ENCODE results near the gene KCNQ5.

Gene KCNQ5

DNA sequence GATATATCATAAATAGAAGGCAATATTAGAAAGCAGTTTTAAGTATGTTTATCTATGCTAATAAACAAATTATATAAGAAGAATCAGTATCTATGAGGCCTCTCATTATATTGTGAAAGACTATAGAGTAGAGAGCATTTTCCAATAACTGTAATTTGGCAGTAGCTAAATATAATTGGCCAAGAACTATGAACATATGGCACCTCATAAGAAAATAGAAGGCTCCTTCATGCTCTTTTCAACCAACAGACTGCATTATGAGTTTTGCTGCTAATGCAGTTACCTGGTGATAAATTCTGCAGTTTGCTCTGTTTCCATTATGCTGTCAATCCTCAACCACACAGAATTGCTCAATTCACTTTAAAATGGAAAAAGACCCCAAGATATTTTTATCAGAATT is 382.4 kb downstream of the KCNQ5 start:
- H3K4me3 ChIP-seq, result no peak overlapping the region
- H3K36me3 ChIP-seq, result peaks cover 12 to 56% (median 43%) of the 10 kb centered on the region in 11 experiments; a peak in 21 of 22 replicates
- H3K4me1 ChIP-seq, result no peaks in the 10 kb centered on the region
- H3K27ac ChIP-seq, result no peak overlapping the region
- TF ChIP-seq Cebpa-rat (IDR thresholded peaks at IDR 0.05), result no peak
- H3K4me2 ChIP-seq, result no peak overlapping the region
- no peaks in the 10 kb centered on the region for H3K27me3 ChIP-seq
- H3K9ac ChIP-seq, result no peak overlapping the region
- H4K20me1 ChIP-seq, result peaks cover 0 to 15% (median 0%) of the 10 kb centered on the region in 11 experiments; a peak in 2 of 22 replicates
- H3K9me3 ChIP-seq (replicated peaks in 1 of 11), result peaks cover 12 to 30% (median 22%) of the 10 kb centered on the region in 11 experiments

GRCh38 chr6:73004861-73005260 is 383.0 kb downstream of the KCNQ5 start:
- peaks cover 12 to 30% (median 22%) of the 10 kb centered on the region in 11 experiments for H3K9me3 ChIP-seq (replicated peaks in 1 of 11)
- TF ChIP-seq Cebpa-rat (IDR thresholded peaks at IDR 0.05), result no peak
- no peak overlapping the region for H3K4me2 ChIP-seq
- no peak overlapping the region for H3K27ac ChIP-seq
- no peak overlapping the region for H3K9ac ChIP-seq
- peaks cover 0 to 13% (median 0%) of the 10 kb centered on the region in 11 experiments; a peak in 2 of 22 replicates for H4K20me1 ChIP-seq
- no peaks in the 10 kb centered on the region for H3K27me3 ChIP-seq
- no peaks in the 10 kb centered on the region for H3K4me1 ChIP-seq
- no peak overlapping the region for H3K4me3 ChIP-seq
- peaks cover 12 to 63% (median 47%) of the 10 kb centered on the region in 11 experiments; a peak in 21 of 22 replicates for H3K36me3 ChIP-seq

DNA sequence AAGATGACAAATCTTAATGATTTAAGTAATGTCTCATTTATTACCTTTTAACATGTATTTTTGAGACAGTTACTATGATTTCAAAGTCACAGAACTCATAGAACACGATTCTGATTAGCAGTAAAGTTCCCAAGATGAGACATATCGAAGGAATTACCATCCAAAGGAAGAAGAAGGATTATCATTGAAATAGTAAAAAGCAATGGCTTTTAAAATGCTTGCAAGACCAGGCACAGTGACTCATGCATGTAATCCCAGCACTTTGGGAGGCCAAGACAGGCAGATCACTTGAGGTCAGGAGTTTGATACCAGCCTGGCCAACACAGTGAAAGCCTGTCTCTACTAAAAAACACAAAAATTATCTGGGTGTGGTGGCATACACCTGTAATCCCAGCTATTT is 384.3 kb downstream of the KCNQ5 start:
- Histone ChIP-seq H3K4me2 (no peak overlapping the region), H3K9me3 (replicated peaks in 1 of 11) (peaks cover 12 to 30% (median 22%) of the 10 kb centered on the region in 11 experiments), H4K20me1 (no peaks in the 10 kb centered on the region), H3K27me3 (no peaks in the 10 kb centered on the region), H3K9ac (no peak overlapping the region), H3K4me3 (no peak overlapping the region), H3K27ac (no peak overlapping the region), H3K36me3 (peaks cover 12 to 75% (median 53%) of the 10 kb centered on the region in 11 experiments; a peak in 21 of 22 replicates), H3K4me1 (no peaks in the 10 kb centered on the region)
- TF ChIP-seq Cebpa-rat (IDR thresholded peaks at IDR 0.05), result no peak

DNA sequence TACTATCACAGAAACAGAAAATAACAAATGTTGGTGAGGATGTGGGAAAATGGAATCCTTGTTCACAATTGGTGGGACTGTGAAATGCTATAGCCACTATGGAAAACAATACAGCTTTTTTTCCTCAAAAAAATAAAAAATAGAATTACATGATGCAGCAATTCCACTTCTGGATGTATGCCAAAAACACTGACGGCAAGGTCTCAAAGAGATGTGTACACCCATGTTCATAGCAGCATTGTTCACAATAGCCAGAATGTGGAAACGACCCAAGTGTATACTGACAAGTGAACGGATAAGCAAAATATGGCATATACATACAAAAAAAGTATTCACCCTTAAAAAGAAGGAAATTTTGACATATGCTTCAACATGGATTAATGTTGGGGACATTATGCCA is 390.1 kb downstream of the KCNQ5 start:
- H3K4me1 ChIP-seq, result no peaks in the 10 kb centered on the region
- H3K9me3 ChIP-seq (replicated peaks in 1 of 11), result peaks cover 9 to 23% (median 13%) of the 10 kb centered on the region in 11 experiments
- H3K9ac ChIP-seq, result no peak overlapping the region
- H3K36me3 ChIP-seq, result peaks cover 8 to 69% (median 40%) of the 10 kb centered on the region in 11 experiments; a peak in 21 of 22 replicates
- no peak overlapping the region for H3K4me3 ChIP-seq
- no peaks in the 10 kb centered on the region for H3K27me3 ChIP-seq
- no peaks in the 10 kb centered on the region for H4K20me1 ChIP-seq
- H3K4me2 ChIP-seq, result no peak overlapping the region
- H3K27ac ChIP-seq, result no peak overlapping the region
- TF ChIP-seq Cebpa-rat (IDR thresholded peaks at IDR 0.05), result no peak

GRCh38 chr6:73017476-73017875 is 395.6 kb downstream of the KCNQ5 start:
- Histone ChIP-seq H3K4me2 (no peak overlapping the region), H3K9ac (no peak overlapping the region), H4K20me1 (no peaks in the 10 kb centered on the region), H3K36me3 (peaks cover 0 to 33% (median 0%) of the 10 kb centered on the region in 11 experiments; a peak in 9 of 22 replicates), H3K27me3 (no peaks in the 10 kb centered on the region), H3K4me3 (no peak overlapping the region), H3K4me1 (no peaks in the 10 kb centered on the region), H3K9me3 (replicated peaks in 1 of 11) (no peaks in the 10 kb centered on the region), H3K27ac (no peak overlapping the region)
- TF ChIP-seq Cebpa-rat (IDR thresholded peaks at IDR 0.05), result no peak

- Histone ChIP-seq H3K9me3 (replicated peaks in 1 of 11) (no peaks in the 10 kb centered on the region), H3K4me2 (no peak overlapping the region), H3K36me3 (peaks cover 0 to 8% (median 0%) of the 10 kb centered on the region in 11 experiments; a peak in 2 of 22 replicates), H3K27me3 (no peaks in the 10 kb centered on the region), H4K20me1 (no peaks in the 10 kb centered on the region), H3K9ac (no peak overlapping the region), H3K4me1 (peaks cover 0 to 9% (median 0%) of the 10 kb centered on the region in 10 experiments; a peak in 6 of 20 replicates), H3K4me3 (no peak overlapping the region), H3K27ac (no peak overlapping the region)
- no peak for TF ChIP-seq Cebpa-rat (IDR thresholded peaks at IDR 0.05)
Observed at GRCh38 chr6:73024598-73024997, 402.7 kb downstream of the KCNQ5 start.

DNA sequence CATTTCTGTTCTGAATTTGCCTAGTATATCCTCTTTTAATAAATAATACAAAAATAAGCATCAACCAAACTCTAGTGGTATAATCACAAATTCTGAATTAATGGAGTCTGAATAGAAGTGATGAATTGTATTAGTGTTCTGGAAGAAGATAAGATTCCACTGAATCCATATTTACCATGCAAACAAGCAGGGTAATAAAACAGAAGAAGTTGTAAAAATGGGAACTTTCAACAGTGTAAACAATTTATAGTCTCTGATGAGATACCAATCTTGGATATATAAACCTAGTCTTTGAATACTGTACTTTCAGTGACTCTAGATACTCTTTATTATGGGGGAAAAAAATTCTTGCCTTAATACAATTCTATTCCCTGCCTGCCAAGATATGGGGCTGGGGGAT is 405.8 kb downstream of the KCNQ5 start:
- no peak overlapping the region for H3K27ac ChIP-seq
- H3K27me3 ChIP-seq, result no peaks in the 10 kb centered on the region
- peaks cover 0 to 8% (median 0%) of the 10 kb centered on the region in 11 experiments; a peak in 1 of 22 replicates for H3K36me3 ChIP-seq
- H3K4me2 ChIP-seq, result peak overlapping the region in 3 of 11 experiments; percentile 23 to 39 (median 38); a peak in 3 of 22 replicates
- H3K9ac ChIP-seq, result no peak overlapping the region
- no peak for TF ChIP-seq Cebpa-rat (IDR thresholded peaks at IDR 0.05)
- no peaks in the 10 kb centered on the region for H3K9me3 ChIP-seq (replicated peaks in 1 of 11)
- 0 out of 22 replicates have a peak, but pooled peaks cover 0 to 6% (median 0%) of the 10 kb centered on the region in 11 experiments for H4K20me1 ChIP-seq
- no peak overlapping the region for H3K4me3 ChIP-seq
- peaks cover 0 to 26% (median 0%) of the 10 kb centered on the region in 10 experiments; a peak in 9 of 20 replicates for H3K4me1 ChIP-seq

- H3K9ac ChIP-seq, result no peak overlapping the region
- peaks cover 0 to 5% (median 0%) of the 10 kb centered on the region in 11 experiments; a peak in 1 of 22 replicates for H3K36me3 ChIP-seq
- 0 out of 22 replicates have a peak, but pooled peaks cover 0 to 6% (median 0%) of the 10 kb centered on the region in 11 experiments for H4K20me1 ChIP-seq
- H3K4me1 ChIP-seq, result peaks cover 0 to 28% (median 0%) of the 10 kb centered on the region in 10 experiments; a peak in 9 of 20 replicates
- no peak overlapping the region for H3K4me3 ChIP-seq
- H3K4me2 ChIP-seq, result peak overlapping the region in 3 of 11 experiments; percentile 23 to 39 (median 38); a peak in 5 of 22 replicates
- TF ChIP-seq Cebpa-rat (IDR thresholded peaks at IDR 0.05), result no peak
- no peak overlapping the region for H3K27ac ChIP-seq
- no peaks in the 10 kb centered on the region for H3K27me3 ChIP-seq
- no peaks in the 10 kb centered on the region for H3K9me3 ChIP-seq (replicated peaks in 1 of 11)
Observed at GRCh38 chr6:73028124-73028766, 406.4 kb downstream of the KCNQ5 start.

DNA sequence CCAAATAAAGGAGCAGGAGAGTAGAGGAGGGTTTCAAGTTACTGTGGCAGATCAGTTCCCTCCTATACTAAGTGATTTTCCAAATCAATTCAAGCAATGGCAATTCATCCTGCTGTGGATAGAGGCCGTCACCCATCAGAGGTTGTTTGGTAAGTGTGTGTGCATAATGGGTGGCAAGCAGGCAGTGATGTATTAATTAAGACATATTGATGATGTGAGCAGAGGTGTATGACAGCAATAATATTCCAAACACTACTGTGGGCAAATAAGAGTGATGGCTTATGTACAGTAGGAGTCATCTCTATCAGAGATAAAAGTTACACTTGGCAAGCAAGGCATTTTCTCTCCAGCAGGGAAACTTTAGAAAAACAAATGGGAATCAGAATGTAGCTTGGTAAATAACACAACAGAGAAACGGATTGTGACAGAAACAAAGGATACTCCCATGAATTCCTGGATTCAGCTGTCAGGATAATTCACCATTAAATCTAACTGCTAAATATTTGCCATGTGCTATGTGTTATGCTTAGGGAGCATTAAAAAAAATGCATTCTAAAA is 407.1 kb downstream of the KCNQ5 start:
- Histone ChIP-seq H4K20me1 (0 out of 22 replicates have a peak, but pooled peaks cover 0 to 6% (median 0%) of the 10 kb centered on the region in 11 experiments), H3K9me3 (replicated peaks in 1 of 11) (no peaks in the 10 kb centered on the region), H3K27ac (no peak overlapping the region), H3K9ac (no peak overlapping the region), H3K4me1 (peaks cover 0 to 28% (median 0%) of the 10 kb centered on the region in 10 experiments; a peak in 9 of 20 replicates), H3K27me3 (no peaks in the 10 kb centered on the region), H3K36me3 (peaks cover 0 to 5% (median 0%) of the 10 kb centered on the region in 11 experiments; a peak in 1 of 22 replicates), H3K4me2 (no peak overlapping the region), H3K4me3 (no peak overlapping the region)
- no peak for TF ChIP-seq Cebpa-rat (IDR thresholded peaks at IDR 0.05)
